ENCODE data around the gene BTG4. TPM values are rescaled to one million over a fixed set of nuclear protein-coding genes. Genes with fewer than 3 reads are reported as not detected.

Gene BTG4
- total RNA-seq, 1 donor from 2014 or later, result 0.50 TPM

DNA sequence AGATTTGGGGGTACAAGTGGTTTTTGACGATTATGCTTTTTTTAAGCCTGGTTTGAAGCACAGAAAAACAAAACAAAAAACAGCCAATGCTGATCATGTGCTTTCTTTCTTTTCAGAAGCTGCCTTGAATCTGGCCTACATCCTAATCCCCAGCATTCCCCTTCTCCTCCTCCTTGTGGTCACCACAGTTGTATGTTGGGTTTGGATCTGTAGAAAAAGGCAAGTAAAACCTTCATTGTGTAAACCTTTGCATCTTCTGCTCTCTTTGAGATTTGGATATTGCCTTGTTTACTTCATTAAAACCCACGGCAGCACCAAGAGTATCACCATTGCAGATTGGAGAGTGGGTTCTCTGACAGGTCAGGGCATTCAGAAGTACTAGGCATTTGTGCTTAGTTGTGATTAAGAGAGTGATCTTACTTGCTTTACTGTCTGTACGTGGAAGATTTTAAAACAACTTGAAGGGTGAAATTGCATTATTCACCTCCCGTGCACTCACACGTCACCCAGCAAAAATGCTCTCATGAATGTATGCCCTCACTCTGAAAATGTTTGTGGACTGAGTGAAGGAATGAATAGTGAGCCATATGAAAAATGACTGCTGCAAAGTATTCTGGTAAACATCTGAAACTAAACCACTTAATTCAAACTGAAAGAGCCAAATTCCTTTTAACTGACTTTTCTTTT is 45.4 kb upstream of the BTG4 start:
- no peak for TF ChIP-seq EZH2 (IDR thresholded peaks at IDR 0.05; ENCODE audit: insufficient read depth, low read length)
- no peak for TF ChIP-seq CTCF (IDR thresholded peaks at IDR 0.05; ENCODE audit: insufficient read depth, low read depth, low read length)
- H3K9me3 ChIP-seq (ENCODE audit: insufficient read depth, low read depth, low read length), result peaks cover 3% of the 10 kb centered on the region
- H2AFZ ChIP-seq (ENCODE audit: low read depth, low read length), result peak overlapping the region; percentile 18
- DNase-seq (ENCODE audit: low read depth), result peak; percentile 99
- Mint-ChIP-seq H3K36me3 (ENCODE audit: low read depth, unreplicated experiment) (peaks cover 17% of the 10 kb centered on the region), H3K27ac (ENCODE audit: unreplicated experiment) (peak overlapping the region; percentile 83), H3K4me1 (ENCODE audit: low read depth, unreplicated experiment) (peaks cover 29% of the 10 kb centered on the region), H3K9me3 (ENCODE audit: unreplicated experiment) (no peaks in the 10 kb centered on the region), H3K4me3 (ENCODE audit: unreplicated experiment) (no peak overlapping the region), H3K27me3 (ENCODE audit: low read depth, unreplicated experiment) (no peaks in the 10 kb centered on the region)
- peak overlapping the region; percentile 98 for H3K27ac ChIP-seq (ENCODE audit: low read depth, low read length)
- H3K9ac ChIP-seq (ENCODE audit: low read length), result peak overlapping the region; percentile 83
- peak; percentile 100 for FAIRE-seq
- peak overlapping the region; percentile 75 for H3K4me2 ChIP-seq (ENCODE audit: low read length)
- no peaks in the 10 kb centered on the region for H3K79me2 ChIP-seq (ENCODE audit: insufficient read depth, low read length)
- H3K4me1 ChIP-seq (ENCODE audit: insufficient read depth, low read length), result peaks cover 59% of the 10 kb centered on the region
- peak overlapping the region; percentile 14 for H3K4me3 ChIP-seq (ENCODE audit: insufficient read depth, low read depth, low read length)
- no peaks in the 10 kb centered on the region for H4K20me1 ChIP-seq (ENCODE audit: insufficient read depth, low read length)
- H3K36me3 ChIP-seq (ENCODE audit: insufficient read depth, low read length), result peaks cover 21% of the 10 kb centered on the region
- H3K27me3 ChIP-seq (ENCODE audit: insufficient read depth, low read length), result no peaks in the 10 kb centered on the region

DNA sequence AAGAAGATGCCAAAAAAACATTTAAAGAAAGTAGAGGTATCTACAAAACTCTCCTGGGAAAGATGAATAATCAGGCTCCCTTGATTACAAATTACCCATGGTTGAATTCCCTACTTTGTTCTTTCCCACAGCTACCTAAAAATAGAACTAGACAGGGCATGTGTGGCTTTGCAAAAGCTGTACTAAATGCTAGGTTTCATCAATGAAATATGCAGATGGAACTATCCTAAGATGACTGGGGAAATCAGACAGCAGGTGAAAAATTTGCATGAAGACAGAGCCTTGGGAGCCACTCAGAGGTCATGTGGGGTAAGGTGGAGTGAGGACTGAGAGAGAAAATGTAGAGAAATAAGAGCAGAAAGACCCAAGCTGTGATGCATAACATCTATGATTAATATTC is 43.1 kb upstream of the BTG4 start:
- peaks cover 19% of the 10 kb centered on the region for H3K4me1 Mint-ChIP-seq (ENCODE audit: low read depth, unreplicated experiment)
- Histone ChIP-seq H3K4me3 (ENCODE audit: insufficient read depth, low read depth, low read length) (no peak overlapping the region), H3K79me2 (ENCODE audit: insufficient read depth, low read length) (no peaks in the 10 kb centered on the region), H3K36me3 (ENCODE audit: insufficient read depth, low read length) (peaks cover 15% of the 10 kb centered on the region), H3K27ac (ENCODE audit: low read depth, low read length) (peak overlapping the region; percentile 98), H3K27me3 (ENCODE audit: insufficient read depth, low read length) (no peaks in the 10 kb centered on the region), H3K9ac (ENCODE audit: low read length) (peak overlapping the region; percentile 54), H3K4me1 (ENCODE audit: insufficient read depth, low read length) (peaks cover 42% of the 10 kb centered on the region), H4K20me1 (ENCODE audit: insufficient read depth, low read length) (no peaks in the 10 kb centered on the region), H3K9me3 (ENCODE audit: insufficient read depth, low read depth, low read length) (peaks cover 3% of the 10 kb centered on the region), H2AFZ (ENCODE audit: low read depth, low read length) (no peak overlapping the region), H3K4me2 (ENCODE audit: low read length) (peak overlapping the region; percentile 16)
- H3K36me3 Mint-ChIP-seq (ENCODE audit: low read depth, unreplicated experiment), result peaks cover 15% of the 10 kb centered on the region
- FAIRE-seq (peak; percentile 59), DNase-seq (ENCODE audit: low read depth) (peak; percentile 92)
- TF ChIP-seq CTCF (IDR thresholded peaks at IDR 0.05; ENCODE audit: insufficient read depth, low read depth, low read length) (no peak), EZH2 (IDR thresholded peaks at IDR 0.05; ENCODE audit: insufficient read depth, low read length) (no peak)
- no peaks in the 10 kb centered on the region for H3K9me3 Mint-ChIP-seq (ENCODE audit: unreplicated experiment)
- H3K4me3 Mint-ChIP-seq (ENCODE audit: unreplicated experiment), result no peak overlapping the region
- H3K27ac Mint-ChIP-seq (ENCODE audit: unreplicated experiment), result peak overlapping the region; percentile 2
- H3K27me3 Mint-ChIP-seq (ENCODE audit: low read depth, unreplicated experiment), result no peaks in the 10 kb centered on the region

GRCh38 chr11:111554532-111554931 is 42.3 kb upstream of the BTG4 start:
- Mint-ChIP-seq H3K4me3 (ENCODE audit: unreplicated experiment) (peak overlapping the region; percentile 12), H3K36me3 (ENCODE audit: low read depth, unreplicated experiment) (peaks cover 15% of the 10 kb centered on the region), H3K4me1 (ENCODE audit: low read depth, unreplicated experiment) (peaks cover 19% of the 10 kb centered on the region), H3K9me3 (ENCODE audit: unreplicated experiment) (no peaks in the 10 kb centered on the region), H3K27ac (ENCODE audit: unreplicated experiment) (no peak overlapping the region), H3K27me3 (ENCODE audit: low read depth, unreplicated experiment) (no peaks in the 10 kb centered on the region)
- no peak overlapping the region for H2AFZ ChIP-seq (ENCODE audit: low read depth, low read length)
- peaks cover 3% of the 10 kb centered on the region for H3K9me3 ChIP-seq (ENCODE audit: insufficient read depth, low read depth, low read length)
- TF ChIP-seq CTCF (IDR thresholded peaks at IDR 0.05; ENCODE audit: insufficient read depth, low read depth, low read length) (no peak), EZH2 (IDR thresholded peaks at IDR 0.05; ENCODE audit: insufficient read depth, low read length) (no peak)
- H3K27ac ChIP-seq (ENCODE audit: low read depth, low read length), result peak overlapping the region; percentile 98
- no peak overlapping the region for H3K4me3 ChIP-seq (ENCODE audit: insufficient read depth, low read depth, low read length)
- no peaks in the 10 kb centered on the region for H4K20me1 ChIP-seq (ENCODE audit: insufficient read depth, low read length)
- H3K36me3 ChIP-seq (ENCODE audit: insufficient read depth, low read length), result peaks cover 9% of the 10 kb centered on the region
- peaks cover 37% of the 10 kb centered on the region for H3K4me1 ChIP-seq (ENCODE audit: insufficient read depth, low read length)
- FAIRE-seq (no peak), DNase-seq (ENCODE audit: low read depth) (no peak)
- no peaks in the 10 kb centered on the region for H3K79me2 ChIP-seq (ENCODE audit: insufficient read depth, low read length)
- peak overlapping the region; percentile 16 for H3K4me2 ChIP-seq (ENCODE audit: low read length)
- H3K27me3 ChIP-seq (ENCODE audit: insufficient read depth, low read length), result no peaks in the 10 kb centered on the region
- peak overlapping the region; percentile 54 for H3K9ac ChIP-seq (ENCODE audit: low read length)
